HCT116 (cell line): ENCODE measurements around the gene ZNF789. TPM values are rescaled to one million over a fixed set of nuclear protein-coding genes. Genes with fewer than 3 reads are reported as not detected.

ENCODE experiments used
- ATAC-seq: fragments of 200-7000 bp; cut with Tn5 transposase; 2 replicates; pipeline ENCODE4 v1.9.1; 2020; ENCODE audit warnings: mild to moderate bottlenecking, moderate library complexity
- BruUV-seq: library from RNA; stranded (reverse); fragments of 400-500 nt; replicated peaks from 2 replicates; lab custom pipeline; 2021; lab: Mats Ljungman, UMichigan
- CTCF ChIA-PET: fragments of 300-600 bp; sonication (Branson Sonifier 250); formaldehyde crosslinking; loops from one replicate; lab custom pipeline; 2021; ENCODE audit warnings: antibody characterized with exemption; lab: Charles Lee
- POLR2A ChIA-PET: fragments of 300-600, 350-600 bp; sonication (Branson Sonifier 250); formaldehyde crosslinking; loops from one replicate; lab custom pipeline; 2021; ENCODE audit warnings: antibody characterized with exemption; lab: Charles Lee
- RAD21 ChIA-PET, 2 experiments: fragments of 300-600 bp; sonication (Branson Sonifier 250); formaldehyde crosslinking; loops; one replicate each; lab custom pipeline; 2023; ENCODE audit warnings: low total read pairs in 2 of 2; ENCODE audit not compliant: uncharacterized antibody in 2 of 2, unreplicated experiment in 2 of 2, low non-redundant PET in 1 of 2; lab: Charles Lee
- DNase-seq: peaks from one replicate; pipeline ENCODE4 v3.0.0-alpha.2; 2010; ENCODE audit warnings: low read depth, low spot score
- H2AFZ ChIP-seq: fragments of 200-600 bp; shearing (Covaris generic), sonication (generic); 2 replicates; pipeline ENCODE4 v1.6.1; 2017; ENCODE audit warnings: low read depth, mixed run types, mixed read lengths, antibody characterized with exemption, low read length; ENCODE audit not compliant: poor library complexity, severe bottlenecking
- H3K27ac ChIP-seq: 2 replicates; pipeline ENCODE4 v1.5.1; 2012; ENCODE audit warnings: low read depth, low read length
- H3K27me3 ChIP-seq: fragments of 200-600 bp; sonication (generic); 2 replicates; pipeline ENCODE4 v1.6.1; 2016; ENCODE audit warnings: mixed run types, low read length, mixed read lengths; ENCODE audit not compliant: insufficient read depth
- H3K36me3 ChIP-seq, 2 experiments: fragments of 200-500 bp in 1 of 2; fragments of 200-600 bp in 1 of 2; sonication (Bioruptor generic) in 1 of 2; sonication (generic) in 1 of 2; 2 replicates each; pipeline versions ENCODE4 v1.5.1 to v1.6.1; 2014 to 2016; ENCODE audit warnings: low read length in 2 of 2, inconsistent platforms in 1 of 2, mixed read lengths in 1 of 2, mixed run types in 1 of 2; ENCODE audit not compliant: insufficient read depth in 2 of 2, control insufficient read depth in 1 of 2
- H3K4me1 ChIP-seq, 2 experiments: fragments of 200-600 bp in 1 of 2; sonication (generic) in 1 of 2; 2 replicates each; pipeline versions ENCODE4 v1.5.1 to v1.6.1; 2012 to 2017; ENCODE audit warnings: low read length in 2 of 2, inconsistent platforms in 1 of 2, mild to moderate bottlenecking in 1 of 2, mixed read lengths in 1 of 2, mixed run types in 1 of 2, moderate library complexity in 1 of 2; ENCODE audit not compliant: insufficient read depth in 2 of 2, control insufficient read depth in 1 of 2
- H3K4me2 ChIP-seq: fragments of 200-600 bp; sonication (generic); 2 replicates; pipeline ENCODE4 v1.6.1; 2017; ENCODE audit warnings: mixed run types, low read length, mixed read lengths
- H3K4me3 ChIP-seq, 2 experiments: fragments of 200-600 bp in 1 of 2; sonication (generic) in 1 of 2; replicated peaks in 1 of 2; 2 replicates each; pipeline ENCODE4 v1.5.1; 2011 to 2016; ENCODE audit warnings: low read length in 2 of 2, control low read depth in 1 of 2, low read depth in 1 of 2, mild to moderate bottlenecking in 1 of 2, mixed read lengths in 1 of 2, mixed run types in 1 of 2
- H3K79me2 ChIP-seq: fragments of 200-600 bp; sonication (generic); 2 replicates; pipeline ENCODE4 v1.6.1; 2017; ENCODE audit warnings: mild to moderate bottlenecking, mixed run types, low read length, moderate library complexity, mixed read lengths; ENCODE audit not compliant: insufficient read depth
- H3K9ac ChIP-seq: fragments of 200-600 bp; sonication (generic); 2 replicates; pipeline ENCODE4 v1.6.1; 2016; ENCODE audit warnings: low read length, mixed read lengths
- H3K9me2 ChIP-seq: fragments of 200-600 bp; sonication (generic), shearing (Covaris generic); 2 replicates; pipeline ENCODE4 v1.6.1; 2017; ENCODE audit warnings: mixed run types, mild to moderate bottlenecking, moderate library complexity; ENCODE audit not compliant: insufficient read depth
- H3K9me3 ChIP-seq, 2 experiments: fragments of 200-500 bp in 1 of 2; fragments of 200-600 bp in 1 of 2; sonication (Bioruptor generic) in 1 of 2; sonication (generic) in 1 of 2; 2 replicates each; pipeline ENCODE4 v1.6.1; 2014 to 2017; ENCODE audit warnings: low read length in 2 of 2, mixed read lengths in 2 of 2, inconsistent platforms in 1 of 2, low read depth in 1 of 2, mild to moderate bottlenecking in 1 of 2, mixed run types in 1 of 2, moderate library complexity in 1 of 2; ENCODE audit not compliant: control insufficient read depth in 1 of 2, insufficient read depth in 1 of 2
- H4K20me1 ChIP-seq: fragments of 200-600 bp; sonication (generic), shearing (Covaris generic); 2 replicates; pipeline ENCODE4 v1.6.1; 2017; ENCODE audit warnings: mixed run types, mild to moderate bottlenecking, moderate library complexity; ENCODE audit not compliant: insufficient read depth
- RAD21 ChIP-seq: IDR thresholded peaks from 2 replicates; pipeline ENCODE4 v1.6.1; 2012; ENCODE audit warnings: low read depth, mild to moderate bottlenecking
- SIN3A ChIP-seq: IDR thresholded peaks from 2 replicates; pipeline ENCODE4 v1.6.1; 2012; ENCODE audit warnings: low read depth
- SP1 ChIP-seq: IDR thresholded peaks from 2 replicates; pipeline ENCODE4 v1.6.1; 2012; ENCODE audit warnings: low read depth
- intact Hi-C: fragments of 100-400 bp; cut with micrococcal nuclease; formaldehyde crosslinking; loops from 2 replicates; pipeline ENCODE4 v1.10.0; 2022
- total RNA-seq: library from RNA; stranded (reverse); gene quantifications from one replicate; pipeline ENCODE4 v1.2.1, GENCODE V29; 2021; ENCODE audit not compliant: unreplicated experiment
- TF ChIP-seq, protein P1 (sequence below): IDR thresholded peaks from 2 replicates; pipeline ENCODE4 v1.6.1; 2012; ENCODE audit warnings: low read depth
- TF ChIP-seq, protein P2 (sequence below): IDR thresholded peaks from 2 replicates; pipeline ENCODE4 v1.6.1; 2012

The ZNF789 gene
- total RNA-seq, 1 experiment from 2014 or later: 8.2 TPM

DNA sequence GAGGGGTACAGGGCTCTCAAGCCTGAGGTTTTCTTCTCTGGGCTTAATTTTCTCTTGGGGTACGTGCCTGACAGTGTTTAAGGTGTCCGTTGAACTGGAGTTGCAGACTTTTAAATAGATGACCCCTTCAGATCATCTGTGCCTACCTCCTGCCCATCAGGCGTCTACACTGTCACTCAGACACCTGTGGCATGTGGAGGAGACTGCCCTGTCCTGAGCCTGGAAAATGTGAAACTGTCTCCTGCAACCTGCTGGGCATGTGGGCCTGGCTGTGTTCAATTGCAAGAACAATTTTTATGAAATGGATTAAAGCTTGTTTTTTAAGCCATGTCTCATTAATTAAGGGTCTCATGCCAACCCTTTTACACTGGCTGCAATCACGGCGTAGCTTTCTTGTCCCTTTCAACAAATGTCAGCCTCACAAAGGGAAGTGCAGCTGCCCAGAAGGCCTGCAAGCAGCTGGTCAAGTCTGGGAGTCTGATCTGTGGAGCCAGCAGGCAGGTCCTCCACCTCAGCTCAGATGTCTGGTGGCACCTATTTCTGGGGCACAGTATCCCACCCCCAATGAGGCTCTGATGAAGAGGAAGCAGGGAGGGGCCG is 15.5 kb upstream of the ZNF789 start:
- Histone ChIP-seq H4K20me1 (peaks cover 11% of the 10 kb centered on the region; the same call in 1 of the 2 replicates), H3K36me3 (peaks cover 29 to 69% of the 10 kb centered on the region in 2 experiments), H3K27me3 (no peaks in the 10 kb centered on the region), H3K27ac (no peak overlapping the region), H3K9me3 (no peaks in the 10 kb centered on the region), H3K9ac (no peak overlapping the region), H2AFZ (no peak overlapping the region), H3K4me2 (no peak overlapping the region), H3K4me3 (no peak overlapping the region), H3K79me2 (peaks cover 61% of the 10 kb centered on the region), H3K4me1 (no peaks in the 10 kb centered on the region), H3K9me2 (no peaks in the 10 kb centered on the region)
- CTCF ChIA-PET: no interaction called here
- intact Hi-C loops: no loop called here
- RAD21 ChIA-PET: no interaction called here
- DNase-seq: no peak
- BruUV-seq: no TSS peak
- TF ChIP-seq RAD21 (no peak), SP1 (no peak), SIN3A (no peak)
- TF ChIP-seq, protein P1, sequence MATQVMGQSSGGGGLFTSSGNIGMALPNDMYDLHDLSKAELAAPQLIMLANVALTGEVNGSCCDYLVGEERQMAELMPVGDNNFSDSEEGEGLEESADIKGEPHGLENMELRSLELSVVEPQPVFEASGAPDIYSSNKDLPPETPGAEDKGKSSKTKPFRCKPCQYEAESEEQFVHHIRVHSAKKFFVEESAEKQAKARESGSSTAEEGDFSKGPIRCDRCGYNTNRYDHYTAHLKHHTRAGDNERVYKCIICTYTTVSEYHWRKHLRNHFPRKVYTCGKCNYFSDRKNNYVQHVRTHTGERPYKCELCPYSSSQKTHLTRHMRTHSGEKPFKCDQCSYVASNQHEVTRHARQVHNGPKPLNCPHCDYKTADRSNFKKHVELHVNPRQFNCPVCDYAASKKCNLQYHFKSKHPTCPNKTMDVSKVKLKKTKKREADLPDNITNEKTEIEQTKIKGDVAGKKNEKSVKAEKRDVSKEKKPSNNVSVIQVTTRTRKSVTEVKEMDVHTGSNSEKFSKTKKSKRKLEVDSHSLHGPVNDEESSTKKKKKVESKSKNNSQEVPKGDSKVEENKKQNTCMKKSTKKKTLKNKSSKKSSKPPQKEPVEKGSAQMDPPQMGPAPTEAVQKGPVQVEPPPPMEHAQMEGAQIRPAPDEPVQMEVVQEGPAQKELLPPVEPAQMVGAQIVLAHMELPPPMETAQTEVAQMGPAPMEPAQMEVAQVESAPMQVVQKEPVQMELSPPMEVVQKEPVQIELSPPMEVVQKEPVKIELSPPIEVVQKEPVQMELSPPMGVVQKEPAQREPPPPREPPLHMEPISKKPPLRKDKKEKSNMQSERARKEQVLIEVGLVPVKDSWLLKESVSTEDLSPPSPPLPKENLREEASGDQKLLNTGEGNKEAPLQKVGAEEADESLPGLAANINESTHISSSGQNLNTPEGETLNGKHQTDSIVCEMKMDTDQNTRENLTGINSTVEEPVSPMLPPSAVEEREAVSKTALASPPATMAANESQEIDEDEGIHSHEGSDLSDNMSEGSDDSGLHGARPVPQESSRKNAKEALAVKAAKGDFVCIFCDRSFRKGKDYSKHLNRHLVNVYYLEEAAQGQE: no peak
- TF ChIP-seq, protein P2, sequence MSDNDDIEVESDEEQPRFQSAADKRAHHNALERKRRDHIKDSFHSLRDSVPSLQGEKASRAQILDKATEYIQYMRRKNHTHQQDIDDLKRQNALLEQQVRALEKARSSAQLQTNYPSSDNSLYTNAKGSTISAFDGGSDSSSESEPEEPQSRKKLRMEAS: 0 out of 2 replicates have a peak, but pooled peaks have one; percentile 18
- TF ChIP-seq, all 23 proteins: peak for 1
- ATAC-seq: no peak
- POLR2A ChIA-PET: no interaction called here
